Measurements from ENCODE around the gene NTHL1. TPM values are rescaled to one million over a fixed set of nuclear protein-coding genes. Genes with fewer than 3 reads are reported as not detected.

The NTHL1 gene
- total RNA-seq, 1 experiment from 2014 or later = 47.3 TPM

DNA sequence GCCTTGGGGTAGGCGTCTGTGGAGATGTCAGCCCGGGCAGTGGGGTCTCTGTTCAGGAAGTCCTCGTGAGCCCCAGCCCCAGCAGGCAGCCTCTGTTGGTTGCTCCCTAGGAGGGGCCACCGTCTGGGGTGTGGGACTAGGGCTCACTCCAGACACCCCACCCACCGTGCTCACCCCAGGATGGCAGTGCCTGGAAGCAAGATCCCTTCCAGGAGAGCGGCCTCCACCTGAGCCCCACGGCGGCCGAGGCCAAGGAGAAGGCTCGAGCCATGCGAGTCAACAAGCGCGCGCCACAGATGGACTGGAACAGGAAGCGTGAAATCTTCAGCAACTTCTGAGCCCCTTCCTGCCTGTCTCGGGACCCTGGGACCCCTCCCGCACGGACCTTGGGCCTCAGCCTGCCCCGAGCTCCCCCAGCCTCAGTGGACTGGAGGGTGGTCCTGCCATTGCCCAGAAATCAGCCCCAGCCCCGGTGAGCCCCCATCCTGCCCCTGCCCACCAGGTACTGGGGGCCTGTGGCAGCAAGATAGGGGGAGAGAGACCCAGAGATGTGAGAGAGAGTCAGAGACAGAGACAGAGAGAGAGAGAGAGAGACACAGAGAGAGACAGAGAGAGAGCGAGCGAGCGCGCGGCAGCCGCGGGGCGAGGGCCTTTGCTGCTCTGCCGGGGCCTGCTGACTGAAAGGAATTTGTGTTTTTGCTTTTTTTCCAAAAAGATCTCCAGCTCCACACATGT is 9.8 kb downstream of the NTHL1 start:
- DNase-seq = no peak
- Histone ChIP-seq H3K27ac (no peak overlapping the region), H4K20me1 (ENCODE audit: insufficient read depth) (no peaks in the 10 kb centered on the region), H3K27me3 (ENCODE audit: insufficient read depth, low read depth) (no peaks in the 10 kb centered on the region), H3K4me2 (no peak overlapping the region), H3K4me1 (replicated peaks; ENCODE audit: insufficient read depth) (peaks cover 41% of the 10 kb centered on the region), H2AFZ (no peak overlapping the region), H3F3A (ENCODE audit: insufficient read depth, low read depth) (peaks cover 29% of the 10 kb centered on the region), H3K79me2 (ENCODE audit: low read depth) (no peaks in the 10 kb centered on the region), H3K36me3 (ENCODE audit: low read depth) (no peaks in the 10 kb centered on the region), H3K4me3 (no peak overlapping the region), H3K9me2 (ENCODE audit: insufficient read depth) (no peaks in the 10 kb centered on the region), H3K9me3 (ENCODE audit: insufficient read depth, low read depth) (no peaks in the 10 kb centered on the region)
- CTCF ChIA-PET = interaction anchor here (0.6 kb wide), 1 partner anchor 26 kb away, joined by 18 read pairs; no protein-coding TSS in a partner anchor
- intact Hi-C loops (cut with micrococcal nuclease; ENCODE audit: unreplicated experiment) = no loop called here
- POLR2A ChIA-PET (ENCODE audit: unreplicated experiment) = no interaction called here
- TF ChIP-seq EZH2 (IDR thresholded peaks at IDR 0.05; ENCODE audit: low read depth) (no peak), CTCF (conservative IDR thresholded peaks at IDR 0.05) (no peak)
- BruUV-seq (replicated peaks) = TSS peak; percentile 22

- BruUV-seq (replicated peaks) = no TSS peak
- Histone ChIP-seq H3K4me3 (no peak overlapping the region), H3K4me1 (replicated peaks; ENCODE audit: insufficient read depth) (peaks cover 37% of the 10 kb centered on the region), H2AFZ (no peak overlapping the region), H3K79me2 (ENCODE audit: low read depth) (no peaks in the 10 kb centered on the region), H3K27me3 (ENCODE audit: insufficient read depth, low read depth) (no peaks in the 10 kb centered on the region), H4K20me1 (ENCODE audit: insufficient read depth) (no peaks in the 10 kb centered on the region), H3K9me2 (ENCODE audit: insufficient read depth) (no peaks in the 10 kb centered on the region), H3F3A (ENCODE audit: insufficient read depth, low read depth) (peaks cover 25% of the 10 kb centered on the region), H3K4me2 (no peak overlapping the region), H3K36me3 (ENCODE audit: low read depth) (no peaks in the 10 kb centered on the region), H3K27ac (no peak overlapping the region), H3K9me3 (ENCODE audit: insufficient read depth, low read depth) (no peaks in the 10 kb centered on the region)
- intact Hi-C loops (cut with micrococcal nuclease; ENCODE audit: unreplicated experiment) = no loop called here
- DNase-seq = no peak
- ChIA-PET POLR2A (ENCODE audit: unreplicated experiment) (no interaction called here), CTCF (no interaction called here)
- TF ChIP-seq CTCF (conservative IDR thresholded peaks at IDR 0.05) = no peak
- no peak for TF ChIP-seq EZH2 (IDR thresholded peaks at IDR 0.05; ENCODE audit: low read depth)
Observed at GRCh38 chr16:2037115-2037514, 10.5 kb downstream of the NTHL1 start.

DNA sequence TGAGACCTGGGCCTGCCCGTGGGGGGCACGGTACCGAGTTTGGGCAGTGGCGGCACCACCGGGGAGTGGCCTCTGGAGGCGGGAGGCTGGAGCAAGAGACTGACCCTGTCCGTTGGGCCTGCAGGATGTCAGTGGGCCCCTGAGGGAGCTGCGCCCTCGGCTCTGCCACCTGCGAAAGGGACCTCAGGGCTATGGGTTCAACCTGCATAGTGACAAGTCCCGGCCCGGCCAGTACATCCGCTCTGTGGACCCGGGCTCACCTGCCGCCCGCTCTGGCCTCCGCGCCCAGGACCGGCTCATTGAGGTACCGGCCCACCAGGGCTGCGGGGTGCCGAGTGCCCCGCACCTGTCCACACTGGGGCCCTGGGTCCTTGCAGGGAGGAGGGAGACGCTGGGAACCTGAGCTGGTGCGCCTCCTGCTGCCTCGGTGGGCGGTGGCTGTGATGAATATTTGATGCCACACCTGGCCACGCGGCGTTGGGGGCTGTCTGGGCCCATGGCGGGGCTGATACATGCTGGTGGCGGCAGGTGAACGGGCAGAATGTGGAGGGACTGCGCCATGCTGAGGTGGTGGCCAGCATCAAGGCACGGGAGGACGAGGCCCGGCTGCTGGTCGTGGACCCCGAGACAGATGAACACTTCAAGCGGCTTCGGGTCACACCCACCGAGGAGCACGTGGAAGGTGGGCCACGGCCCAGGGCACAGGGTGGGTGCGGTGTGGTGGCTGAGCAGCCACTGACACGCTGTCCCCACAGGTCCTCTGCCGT is 11.3 kb downstream of the NTHL1 start:
- no peak for DNase-seq
- no peaks in the 10 kb centered on the region for H3K36me3 ChIP-seq (ENCODE audit: low read depth)
- intact Hi-C loops (cut with micrococcal nuclease; ENCODE audit: unreplicated experiment) = no loop called here
- H4K20me1 ChIP-seq (ENCODE audit: insufficient read depth) = no peaks in the 10 kb centered on the region
- no peaks in the 10 kb centered on the region for H3K9me2 ChIP-seq (ENCODE audit: insufficient read depth)
- no peak overlapping the region for H3K4me3 ChIP-seq
- H2AFZ ChIP-seq = no peak overlapping the region
- BruUV-seq (replicated peaks) = no TSS peak
- H3F3A ChIP-seq (ENCODE audit: insufficient read depth, low read depth) = peaks cover 18% of the 10 kb centered on the region
- no peaks in the 10 kb centered on the region for H3K27me3 ChIP-seq (ENCODE audit: insufficient read depth, low read depth)
- no peak overlapping the region for H3K4me2 ChIP-seq
- TF ChIP-seq EZH2 (IDR thresholded peaks at IDR 0.05; ENCODE audit: low read depth) (no peak), CTCF (conservative IDR thresholded peaks at IDR 0.05) (no peak)
- ChIA-PET POLR2A (ENCODE audit: unreplicated experiment) (interaction anchor here (0.6 to 0.7 kb wide), 2 partner anchors 64 to 71 kb away, joined by 3 read pairs; partner anchors contain the start of genes RPS2 and TBL3), CTCF (interaction anchor here (0.8 kb wide), 1 partner anchor 11 kb away, joined by 3 read pairs; the partner anchor contains the start of genes NTHL1 and TSC2)
- no peaks in the 10 kb centered on the region for H3K79me2 ChIP-seq (ENCODE audit: low read depth)
- no peaks in the 10 kb centered on the region for H3K9me3 ChIP-seq (ENCODE audit: insufficient read depth, low read depth)
- H3K4me1 ChIP-seq (replicated peaks; ENCODE audit: insufficient read depth) = peaks cover 30% of the 10 kb centered on the region
- H3K27ac ChIP-seq = no peak overlapping the region

Measured in PC-9 (cell line).